GM12891 (cell line): Measurements from ENCODE around the gene SULT1C2.
"Not testable (repeated sequence)": the region's sequence is repeated elsewhere in the genome, so short reads cannot be mapped to it uniquely, and the experiment has no call there.

ENCODE experiments used
- DNase-seq: peaks from one replicate; pipeline ENCODE4 v3.0.0; 2011; ENCODE audit warnings: low spot score; ENCODE audit not compliant: insufficient read length
- FAIRE-seq: peaks from 2 replicates; lab custom pipeline; 2011; peaks lifted over from hg19 to GRCh38; lab: Jason Lieb, UNC
- PAX5 ChIP-seq: IDR thresholded peaks from 2 replicates; pipeline ENCODE4 v1.6.1; 2011; ENCODE audit warnings: low read length, moderate library complexity, mild to moderate bottlenecking; ENCODE audit not compliant: insufficient read depth, severe bottlenecking
- POLR2A ChIP-seq: IDR thresholded peaks from 2 replicates; pipeline ENCODE4 v1.6.1; 2011; ENCODE audit warnings: low read depth, low read length, control low read depth
- POLR2AphosphoS5 ChIP-seq: IDR thresholded peaks from 2 replicates; pipeline ENCODE4 v1.6.1; 2011; ENCODE audit warnings: low read depth, low read length, control low read depth
- POU2F2 ChIP-seq: IDR thresholded peaks from 2 replicates; pipeline ENCODE4 v1.6.1; 2011; ENCODE audit warnings: low read depth, mild to moderate bottlenecking, control low read depth, low read length, moderate library complexity
- SPI1 ChIP-seq: IDR thresholded peaks from 2 replicates; pipeline ENCODE4 v1.6.1; 2011; ENCODE audit warnings: low read depth, low read length, control low read depth
- TAF1 ChIP-seq: IDR thresholded peaks from 2 replicates; pipeline ENCODE4 v1.6.1; 2011; ENCODE audit warnings: low read depth, low read length, control low read depth

SULT1C2 gene

DNA sequence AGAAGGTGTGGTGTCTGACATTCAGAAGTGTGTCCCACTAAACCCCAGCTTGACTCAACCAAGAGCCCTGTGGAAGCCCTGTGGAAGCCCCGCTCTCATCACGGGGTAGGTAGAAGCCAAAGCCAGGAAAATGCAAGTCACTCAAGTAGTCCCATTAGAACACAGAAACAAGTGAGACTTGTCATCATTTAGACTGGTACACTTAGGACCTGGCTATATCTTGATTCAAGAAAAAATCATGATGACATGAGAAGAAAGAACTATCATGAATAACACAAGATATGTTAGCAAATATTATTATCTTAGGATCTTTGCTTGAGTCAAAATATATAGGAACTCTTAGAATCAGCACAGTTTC, 60.9 kb downstream of the SULT1C2 start:
- TF ChIP-seq TAF1 (no peak), POLR2AphosphoS5 (no peak), POU2F2 (no peak)
- DNase-seq: no peak
- FAIRE-seq: no peak

DNA sequence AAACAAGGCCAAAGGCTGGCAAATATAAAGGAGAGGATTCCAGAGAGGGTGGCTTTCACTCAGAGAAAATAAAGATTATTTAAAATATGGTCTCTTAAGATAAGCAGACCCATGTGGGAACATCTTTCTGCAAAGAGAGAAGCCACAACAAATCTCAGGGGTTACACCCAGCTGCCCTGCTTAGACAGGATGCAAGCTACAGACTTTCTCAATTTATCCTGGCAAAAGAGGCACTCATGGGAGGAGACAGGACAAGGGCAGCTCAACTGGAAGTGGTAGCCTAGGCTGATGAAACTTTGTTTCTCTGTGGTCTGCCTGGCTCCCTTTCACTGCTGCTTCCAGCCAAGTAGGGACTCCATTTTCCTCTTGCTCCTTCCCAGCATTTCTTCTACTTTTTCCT, 63.2 kb downstream of the SULT1C2 start:
- no peak for DNase-seq
- FAIRE-seq: no peak
- TF ChIP-seq SPI1: no peak
- TF ChIP-seq TAF1: no peak
- no peak for TF ChIP-seq POLR2A
- no peak for TF ChIP-seq PAX5
- no peak for TF ChIP-seq POU2F2
- no peak for TF ChIP-seq POLR2AphosphoS5

DNA sequence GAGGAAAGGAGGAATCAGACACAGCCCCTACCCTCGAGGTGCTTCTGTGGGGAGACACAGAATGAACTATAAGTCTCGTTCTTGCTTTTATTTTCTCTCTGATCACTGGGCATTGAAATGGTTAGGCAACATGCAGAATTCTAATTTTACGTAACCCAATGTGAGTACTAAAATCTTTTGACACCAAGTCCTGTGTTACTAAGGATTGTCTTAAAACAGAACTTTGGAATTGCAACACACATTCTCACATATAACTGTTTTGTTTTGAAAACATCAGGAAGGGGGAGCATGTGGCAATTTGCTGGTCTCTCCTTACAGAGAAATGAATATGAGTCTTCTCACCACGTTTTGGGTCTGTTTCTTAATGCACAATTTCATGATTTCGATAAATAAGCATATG, 65.4 kb downstream of the SULT1C2 start:
- FAIRE-seq: no peak
- DNase-seq: no peak
- no peak for TF ChIP-seq POU2F2
- no peak for TF ChIP-seq POLR2AphosphoS5
- TF ChIP-seq PAX5: no peak
- TF ChIP-seq POLR2A: no peak

DNA sequence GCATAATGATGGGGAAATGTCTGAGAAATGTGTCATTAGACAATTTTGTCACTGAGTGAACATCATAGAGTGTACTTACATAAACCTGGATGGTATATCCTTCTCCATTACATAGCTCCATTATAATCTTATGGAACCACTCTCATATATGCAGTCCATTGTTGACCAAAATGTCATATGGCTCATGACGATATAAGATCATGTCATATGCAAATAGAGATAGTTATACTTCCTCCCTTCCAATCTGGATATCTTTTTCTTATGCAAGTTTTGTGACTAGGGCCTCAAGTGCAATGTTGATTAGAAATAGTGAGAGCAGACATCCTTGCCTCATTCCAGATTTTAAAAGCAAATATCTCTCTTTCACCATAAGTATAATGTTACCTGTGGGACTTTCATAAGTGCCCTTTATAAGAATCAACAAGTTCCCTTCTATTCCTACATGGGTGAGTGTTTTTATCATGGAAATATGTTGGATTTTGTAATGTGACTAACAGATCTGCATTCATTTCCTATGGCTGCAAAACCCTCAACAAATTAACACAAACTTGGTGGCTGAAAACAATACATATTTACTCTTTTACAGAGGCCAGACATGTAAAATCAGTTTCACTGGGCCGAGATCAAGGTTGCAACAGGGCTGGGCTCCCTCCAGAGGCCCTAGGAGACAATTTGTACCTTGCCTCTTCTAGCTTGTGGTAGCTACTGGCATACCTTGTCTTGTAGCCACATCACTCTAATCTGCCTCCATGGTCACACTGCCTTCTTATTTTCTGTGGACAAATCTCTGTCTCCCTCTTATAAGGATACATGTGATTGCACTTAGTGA, 67.4 kb downstream of the SULT1C2 start:
- no peak for TF ChIP-seq TAF1
- TF ChIP-seq PAX5: no peak
- no peak for TF ChIP-seq POU2F2
- no peak for TF ChIP-seq POLR2A
- no peak for TF ChIP-seq POLR2AphosphoS5
- TF ChIP-seq SPI1: no peak
- DNase-seq (no peak), FAIRE-seq (no peak)

DNA sequence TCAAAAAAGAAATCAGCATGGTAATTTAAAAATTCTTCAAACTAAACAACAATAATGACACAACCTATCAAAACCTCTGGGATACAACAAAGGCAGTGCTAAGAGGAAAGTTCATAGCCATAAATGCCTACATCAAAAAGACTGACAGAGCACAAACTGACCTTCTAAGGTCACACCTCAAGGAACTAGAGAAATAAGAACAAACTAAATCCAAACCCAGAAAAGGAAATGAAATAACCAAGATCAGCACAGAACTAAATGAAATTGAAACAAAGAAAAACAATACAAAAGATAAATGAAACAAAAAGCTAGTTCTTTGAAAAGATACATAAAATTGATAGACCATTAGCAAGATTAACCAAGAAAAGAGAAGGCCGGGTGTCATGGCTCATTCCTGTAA, 70.6 kb downstream of the SULT1C2 start:
- not testable (repeated sequence) for FAIRE-seq, DNase-seq
